Hepatocyte (in vitro differentiated cells): ENCODE measurements around the gene TXNL1.

ENCODE experiments used
- EZH2 ChIP-seq: fragments of 200-600 bp; sonication (generic); IDR thresholded peaks from 2 replicates; pipeline ENCODE4 v1.6.1; 2016; ENCODE audit warnings: antibody characterized with exemption, mild to moderate bottlenecking, borderline replicate concordance
- EZH2phosphoT487 ChIP-seq: fragments of 200-600 bp; sonication (generic); IDR thresholded peaks from one replicate; pipeline ENCODE4 v1.6.1; 2018; ENCODE audit warnings: antibody characterized with exemption, mild to moderate bottlenecking, low read depth, moderate library complexity; ENCODE audit not compliant: unreplicated experiment, severe bottlenecking
- TF ChIP-seq, protein P1 (sequence below): fragments of 200-600 bp; sonication (generic); IDR thresholded peaks from 2 replicates; pipeline ENCODE4 v1.5.1; 2016; ENCODE audit warnings: antibody characterized with exemption, mild to moderate bottlenecking; ENCODE audit not compliant: poor library complexity

DNA sequence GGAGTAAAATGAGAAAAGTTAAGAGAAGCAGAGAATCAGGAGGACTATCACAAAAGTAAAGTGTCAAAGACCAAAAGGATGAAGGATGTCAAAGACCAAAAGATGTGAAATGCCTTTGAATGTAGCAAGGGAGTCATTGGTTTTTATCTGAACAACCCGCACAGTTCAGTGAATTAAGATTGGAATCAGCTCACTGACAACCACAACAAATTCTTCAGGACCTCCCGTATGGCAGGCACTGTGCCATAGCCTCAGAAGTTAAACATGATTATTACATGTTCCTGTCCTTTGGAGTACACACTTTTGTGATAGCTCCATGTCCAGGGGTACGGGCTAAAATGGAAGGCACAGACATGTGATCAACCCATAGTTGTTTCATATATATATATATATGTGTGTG is 5.0 kb upstream of the TXNL1 start:
- no peak for TF ChIP-seq EZH2
- TF ChIP-seq, protein P1, sequence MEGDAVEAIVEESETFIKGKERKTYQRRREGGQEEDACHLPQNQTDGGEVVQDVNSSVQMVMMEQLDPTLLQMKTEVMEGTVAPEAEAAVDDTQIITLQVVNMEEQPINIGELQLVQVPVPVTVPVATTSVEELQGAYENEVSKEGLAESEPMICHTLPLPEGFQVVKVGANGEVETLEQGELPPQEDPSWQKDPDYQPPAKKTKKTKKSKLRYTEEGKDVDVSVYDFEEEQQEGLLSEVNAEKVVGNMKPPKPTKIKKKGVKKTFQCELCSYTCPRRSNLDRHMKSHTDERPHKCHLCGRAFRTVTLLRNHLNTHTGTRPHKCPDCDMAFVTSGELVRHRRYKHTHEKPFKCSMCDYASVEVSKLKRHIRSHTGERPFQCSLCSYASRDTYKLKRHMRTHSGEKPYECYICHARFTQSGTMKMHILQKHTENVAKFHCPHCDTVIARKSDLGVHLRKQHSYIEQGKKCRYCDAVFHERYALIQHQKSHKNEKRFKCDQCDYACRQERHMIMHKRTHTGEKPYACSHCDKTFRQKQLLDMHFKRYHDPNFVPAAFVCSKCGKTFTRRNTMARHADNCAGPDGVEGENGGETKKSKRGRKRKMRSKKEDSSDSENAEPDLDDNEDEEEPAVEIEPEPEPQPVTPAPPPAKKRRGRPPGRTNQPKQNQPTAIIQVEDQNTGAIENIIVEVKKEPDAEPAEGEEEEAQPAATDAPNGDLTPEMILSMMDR: no peak
- TF ChIP-seq EZH2phosphoT487: no peak
